Fibroblast of lung (primary cell): ENCODE results near the gene SRGAP1.

ENCODE experiments used
- CTCF ChIP-seq, 2 donors: IDR thresholded peaks in 1 of 2; conservative IDR thresholded peaks in 1 of 2; 1 replicate in 1 of 2; 2 replicates in 1 of 2; pipeline ENCODE4 v1.5.1; 2011 to 2012; ENCODE audit warnings: low read length in 2 of 2, control low read depth in 1 of 2, inconsistent platforms in 1 of 2, low read depth in 1 of 2, mild to moderate bottlenecking in 1 of 2
- EZH2 ChIP-seq: IDR thresholded peaks from 2 replicates; pipeline ENCODE4 v1.5.1; 2012; ENCODE audit warnings: low read length, control low read depth, mild to moderate bottlenecking; ENCODE audit errors: missing control alignments

- TF ChIP-seq CTCF (conservative IDR thresholded peaks at IDR 0.05 in 1 of 2, IDR thresholded peaks at IDR 0.05 in 1 of 2; ENCODE audit: low read depth in 1 of 2, low read length in 2 of 2) = no peak
- no peak for TF ChIP-seq EZH2
Measured at GRCh38 chr12:63894132-63894531, 49.6 kb downstream of the SRGAP1 start.
